ENCODE results near the gene MRGPRG.

GRCh38 chr11:3234846-3235245 lies 16.2 kb upstream of the MRGPRG start:
- TF ChIP-seq CTCF (IDR thresholded peaks at IDR 0.05; ENCODE audit: borderline replicate concordance, extremely low read depth, low read length, poor library complexity, severe bottlenecking) (no peak), EZH2 (IDR thresholded peaks at IDR 0.05; ENCODE audit: borderline replicate concordance, low read depth, low read length, severe bottlenecking) (no peak)
